ENCODE data around the gene MYOM1. TPM values are rescaled to one million over a fixed set of nuclear protein-coding genes. Genes with fewer than 3 reads are reported as not detected.

Gene MYOM1
- total RNA-seq, 4 donors from 2014 or later: 3.1 to 15.8 (median 9.0) TPM

GRCh38 chr18:3213300-3214059 is 6.3 kb downstream of the MYOM1 start:
- peaks cover 0 to 4% of the 10 kb centered on the region in 2 donors for H3K4me1 ChIP-seq
- no peak for DNase-seq
- intact Hi-C loops (cut with DNase I; ENCODE audit: low total_unique reads): no loop called here
- no peaks in the 10 kb centered on the region for H3K36me3 ChIP-seq
- no peak overlapping the region for H3K27ac ChIP-seq
- H3K4me3 ChIP-seq: no peak overlapping the region
- no peaks in the 10 kb centered on the region for H3K9me3 ChIP-seq
- no peaks in the 10 kb centered on the region for H3K27me3 ChIP-seq
- TF ChIP-seq POLR2A (IDR thresholded peaks at IDR 0.05): no peak
- TF ChIP-seq CTCF (IDR thresholded peaks at IDR 0.05): no peak

GRCh38 chr18:3212657-3213056 is 7.1 kb downstream of the MYOM1 start:
- intact Hi-C loops (cut with DNase I; ENCODE audit: low total_unique reads): no loop called here
- DNase-seq: no peak
- Histone ChIP-seq H3K9me3 (no peaks in the 10 kb centered on the region), H3K27ac (peak overlapping the region in 1 of 2 donors; percentile 26), H3K27me3 (no peaks in the 10 kb centered on the region), H3K36me3 (no peaks in the 10 kb centered on the region), H3K4me1 (peaks cover 0 to 2% of the 10 kb centered on the region in 2 donors), H3K4me3 (no peak overlapping the region)
- TF ChIP-seq POLR2A (IDR thresholded peaks at IDR 0.05): no peak
- no peak for TF ChIP-seq CTCF (IDR thresholded peaks at IDR 0.05)

- no peak for DNase-seq
- Histone ChIP-seq H3K4me1 (no peaks in the 10 kb centered on the region), H3K36me3 (no peaks in the 10 kb centered on the region), H3K9me3 (no peaks in the 10 kb centered on the region), H3K4me3 (no peak overlapping the region), H3K27me3 (no peaks in the 10 kb centered on the region), H3K27ac (peak overlapping the region in 1 of 2 donors; percentile 4)
- intact Hi-C loops (cut with DNase I; ENCODE audit: low total_unique reads): no loop called here
- TF ChIP-seq POLR2A (IDR thresholded peaks at IDR 0.05): no peak
- no peak for TF ChIP-seq CTCF (IDR thresholded peaks at IDR 0.05)
Observed at GRCh38 chr18:3211236-3211992, 8.4 kb downstream of the MYOM1 start.

GRCh38 chr18:3209859-3210569 is 9.8 kb downstream of the MYOM1 start:
- intact Hi-C loops (cut with DNase I; ENCODE audit: low total_unique reads): no loop called here
- Histone ChIP-seq H3K36me3 (no peaks in the 10 kb centered on the region), H3K4me1 (no peaks in the 10 kb centered on the region), H3K4me3 (no peak overlapping the region), H3K27ac (no peak overlapping the region), H3K27me3 (no peaks in the 10 kb centered on the region), H3K9me3 (no peaks in the 10 kb centered on the region)
- no peak for TF ChIP-seq CTCF (IDR thresholded peaks at IDR 0.05)
- no peak for TF ChIP-seq POLR2A (IDR thresholded peaks at IDR 0.05)
- no peak for DNase-seq

Measured in uterus (tissue), 4 donors.